Keratinocyte (primary cell): ENCODE results near the gene TATDN2. TPM values are rescaled to one million over a fixed set of nuclear protein-coding genes. Genes with fewer than 3 reads are reported as not detected.

Experiments used
- DNase-seq: peaks from one replicate; pipeline ENCODE4 v3.0.0-alpha.2; 2011; ENCODE audit warnings: low read depth, missing footprints, low spot score
- FAIRE-seq: peaks from 2 replicates; lab custom pipeline; 2011; peaks lifted over from hg19 to GRCh38; lab: Jason Lieb, UNC
- H2AFZ ChIP-seq: 2 replicates; pipeline ENCODE4 v1.6.0; 2012; ENCODE audit warnings: low read length, control low read depth, inconsistent platforms; ENCODE audit not compliant: control insufficient read depth
- H3K27ac ChIP-seq: 2 replicates; pipeline ENCODE4 v1.5.1; 2011; ENCODE audit warnings: low read length; ENCODE audit not compliant: control insufficient read depth, insufficient read depth
- H3K27me3 ChIP-seq: 3 replicates; pipeline ENCODE4 v1.6.0; 2011; ENCODE audit warnings: low read length; ENCODE audit not compliant: control insufficient read depth, insufficient read depth; ENCODE audit errors: extremely low read depth
- H3K36me3 ChIP-seq, 2 experiments: 2 replicates in 1 of 2; 3 replicates in 1 of 2; pipeline ENCODE4 v1.5.1; 2011; ENCODE audit warnings: low read length in 2 of 2, mild to moderate bottlenecking in 1 of 2; ENCODE audit not compliant: control insufficient read depth in 2 of 2, insufficient read depth in 2 of 2; ENCODE audit errors: extremely low read depth in 1 of 2
- H3K4me1 ChIP-seq: 3 replicates; pipeline ENCODE4 v1.5.1; 2011; ENCODE audit warnings: low read length; ENCODE audit not compliant: control insufficient read depth, insufficient read depth; ENCODE audit errors: extremely low read depth
- H3K4me2 ChIP-seq: 3 replicates; pipeline ENCODE4 v1.6.0; 2011; ENCODE audit warnings: low read depth, low read length; ENCODE audit not compliant: control insufficient read depth, insufficient read depth; ENCODE audit errors: extremely low read depth
- H3K4me3 ChIP-seq, 3 experiments: fragments of 200-600 bp in 1 of 3; sonication (generic) in 1 of 3; 2 replicates in 2 of 3; 3 replicates in 1 of 3; pipeline ENCODE4 v1.5.1; 2011 to 2016; ENCODE audit warnings: low read length in 3 of 3, mild to moderate bottlenecking in 3 of 3, control low read depth in 2 of 3, inconsistent platforms in 1 of 3, low read depth in 1 of 3, mixed read lengths in 1 of 3, mixed run types in 1 of 3, moderate library complexity in 1 of 3; ENCODE audit not compliant: control insufficient read depth in 2 of 3, insufficient read depth in 2 of 3; ENCODE audit errors: extremely low read depth in 1 of 3
- H3K79me2 ChIP-seq: 2 replicates; pipeline ENCODE4 v1.6.0; 2012; ENCODE audit warnings: low read length; ENCODE audit not compliant: control insufficient read depth, insufficient read depth
- H3K9ac ChIP-seq: 3 replicates; pipeline ENCODE4 v1.6.0; 2011; ENCODE audit warnings: low read length; ENCODE audit not compliant: control insufficient read depth, insufficient read depth; ENCODE audit errors: extremely low read depth
- H3K9me1 ChIP-seq: 3 replicates; pipeline ENCODE4 v1.6.0; 2011; ENCODE audit warnings: low read length; ENCODE audit not compliant: control insufficient read depth, insufficient read depth; ENCODE audit errors: extremely low read depth
- H3K9me3 ChIP-seq: 2 replicates; pipeline ENCODE4 v1.5.1; 2012; ENCODE audit warnings: low read depth, low read length; ENCODE audit not compliant: control insufficient read depth
- H4K20me1 ChIP-seq: 3 replicates; pipeline ENCODE4 v1.6.0; 2011; ENCODE audit warnings: low read length; ENCODE audit not compliant: control insufficient read depth, insufficient read depth; ENCODE audit errors: extremely low read depth
- EZH2 ChIP-seq: IDR thresholded peaks from one replicate; pipeline ENCODE4 v1.6.1; 2012; ENCODE audit warnings: inconsistent platforms, mild to moderate bottlenecking, low read length, moderate library complexity
- dilution Hi-C: fragments of 300-500 bp; cut with MboI; formaldehyde crosslinking; loops from one replicate; pipeline ENCODE4 v1.7.0; 2020; ENCODE audit warnings: low sequenced_read_pairs; ENCODE audit not compliant: extremely low pct_ligation_motif_present
- polyA plus RNA-seq, 5 experiments: library from polyadenylated mRNA; depleted of rRNA in 3 of 5; stranded (reverse) in 3 of 5; stranded (forward) in 1 of 5; unstranded in 1 of 5; fragments of >200 nt; gene quantifications; 1 replicate in 1 of 5; 2 replicates in 3 of 5; 3 replicates in 1 of 5; pipeline versions ENCODE4 v1.2.1 to v1.2.3, GENCODE V29; 2011 to 2012; ENCODE audit warnings: missing spikeins in 2 of 5, low read depth in 1 of 5, low replicate concordance in 1 of 5
- TF ChIP-seq, protein P1 (sequence below), 3 experiments: IDR thresholded peaks in 1 of 3; conservative IDR thresholded peaks in 1 of 3; optimal IDR thresholded peaks in 1 of 3; 2 replicates in 2 of 3; 3 replicates in 1 of 3; pipeline versions ENCODE3 to v1.5.1; 2011; ENCODE audit warnings: low read length in 3 of 3, mild to moderate bottlenecking in 3 of 3, moderate library complexity in 2 of 3, control low read depth in 1 of 3, inconsistent platforms in 1 of 3; ENCODE audit not compliant: insufficient read depth in 2 of 3; ENCODE audit errors: extremely low read depth in 1 of 3

The TATDN2 gene
- polyA plus RNA-seq, 1 donor (not counting 4 experiments of a cell fraction or from before 2014, with no cell fraction given), result 13.8 TPM

DNA sequence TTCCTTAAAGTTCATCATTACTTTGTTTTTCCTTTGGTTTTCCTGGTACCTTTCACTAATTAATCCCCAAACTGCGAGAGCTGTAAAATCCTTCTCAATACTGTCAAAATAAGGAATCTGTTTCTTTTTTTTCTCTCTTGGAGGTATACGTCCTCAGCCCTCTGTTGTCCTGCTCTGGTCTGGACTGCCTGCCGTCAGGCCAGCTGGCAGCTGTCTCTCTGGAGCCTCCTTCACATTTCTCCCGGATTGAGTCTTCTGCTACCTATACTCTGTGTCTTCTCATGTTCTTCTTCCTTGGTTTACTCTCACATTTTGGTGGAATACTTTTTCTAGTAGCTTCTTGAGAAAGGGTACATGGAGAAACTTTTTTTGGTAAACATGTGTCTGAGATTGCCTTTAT is 13.8 kb downstream of the TATDN2 start:
- Histone ChIP-seq H2AFZ (no peak overlapping the region), H3K79me2 (peaks cover 37% of the 10 kb centered on the region), H3K27ac (no peak overlapping the region), H3K9me1 (no peaks in the 10 kb centered on the region), H3K4me3 (no peak overlapping the region), H3K36me3 (peaks cover 9 to 15% of the 10 kb centered on the region in 2 experiments), H3K9ac (no peak overlapping the region), H3K4me1 (no peaks in the 10 kb centered on the region), H4K20me1 (no peaks in the 10 kb centered on the region), H3K27me3 (no peaks in the 10 kb centered on the region), H3K9me3 (no peaks in the 10 kb centered on the region), H3K4me2 (no peak overlapping the region)
- DNase-seq (no peak), FAIRE-seq (no peak)
- dilution Hi-C loops, result no loop called here
- TF ChIP-seq, protein P1, sequence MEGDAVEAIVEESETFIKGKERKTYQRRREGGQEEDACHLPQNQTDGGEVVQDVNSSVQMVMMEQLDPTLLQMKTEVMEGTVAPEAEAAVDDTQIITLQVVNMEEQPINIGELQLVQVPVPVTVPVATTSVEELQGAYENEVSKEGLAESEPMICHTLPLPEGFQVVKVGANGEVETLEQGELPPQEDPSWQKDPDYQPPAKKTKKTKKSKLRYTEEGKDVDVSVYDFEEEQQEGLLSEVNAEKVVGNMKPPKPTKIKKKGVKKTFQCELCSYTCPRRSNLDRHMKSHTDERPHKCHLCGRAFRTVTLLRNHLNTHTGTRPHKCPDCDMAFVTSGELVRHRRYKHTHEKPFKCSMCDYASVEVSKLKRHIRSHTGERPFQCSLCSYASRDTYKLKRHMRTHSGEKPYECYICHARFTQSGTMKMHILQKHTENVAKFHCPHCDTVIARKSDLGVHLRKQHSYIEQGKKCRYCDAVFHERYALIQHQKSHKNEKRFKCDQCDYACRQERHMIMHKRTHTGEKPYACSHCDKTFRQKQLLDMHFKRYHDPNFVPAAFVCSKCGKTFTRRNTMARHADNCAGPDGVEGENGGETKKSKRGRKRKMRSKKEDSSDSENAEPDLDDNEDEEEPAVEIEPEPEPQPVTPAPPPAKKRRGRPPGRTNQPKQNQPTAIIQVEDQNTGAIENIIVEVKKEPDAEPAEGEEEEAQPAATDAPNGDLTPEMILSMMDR (optimal IDR thresholded peaks at IDR 0.05 in 1 of 3, IDR thresholded peaks at IDR 0.05 in 1 of 3, conservative IDR thresholded peaks at IDR 0.05 in 1 of 3; ENCODE audit: extremely low read depth in 1 of 3, insufficient read depth in 2 of 3, low read length in 3 of 3), result no peak
- no peak for TF ChIP-seq EZH2

DNA sequence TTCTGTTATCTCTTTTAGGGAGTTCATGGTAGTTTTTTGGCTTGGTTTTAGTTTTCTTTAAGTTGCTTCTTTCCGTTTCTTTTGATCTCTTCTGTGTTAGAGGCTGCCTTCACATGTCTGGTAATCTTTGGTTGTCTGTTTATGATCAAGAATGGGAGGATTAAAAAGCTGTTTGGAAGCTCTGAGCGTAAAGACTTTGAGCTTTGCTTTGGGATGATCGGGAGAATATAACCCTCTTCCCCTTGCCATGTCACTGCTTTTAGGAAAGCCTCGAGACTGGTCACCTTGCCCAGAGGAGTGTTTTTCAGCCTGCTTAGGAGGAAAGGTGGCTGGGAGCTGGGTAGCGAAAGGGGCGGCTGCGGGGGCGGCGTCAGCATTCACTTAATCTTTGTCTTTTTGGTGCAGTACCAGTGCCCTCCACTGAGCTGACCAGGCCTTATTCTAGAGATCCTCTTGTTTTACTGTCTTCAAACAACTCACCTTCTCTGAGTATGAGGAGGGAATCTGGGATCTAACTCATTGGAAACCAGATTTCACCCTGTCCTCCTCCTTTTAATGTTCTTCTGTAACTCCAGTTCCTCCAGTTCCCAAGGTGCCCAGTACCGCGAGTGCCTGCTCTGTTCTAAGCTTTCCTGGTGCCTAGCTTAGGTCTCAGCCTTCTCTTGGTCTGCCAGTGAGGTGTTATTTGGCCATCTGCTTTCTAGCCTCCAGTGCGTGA is 15.5 kb downstream of the TATDN2 start:
- H3K9me1 ChIP-seq, result no peaks in the 10 kb centered on the region
- no peaks in the 10 kb centered on the region for H3K27me3 ChIP-seq
- H3K36me3 ChIP-seq, result peaks cover 11 to 15% of the 10 kb centered on the region in 2 experiments
- no peak overlapping the region for H3K4me3 ChIP-seq
- DNase-seq, result no peak
- no peak for TF ChIP-seq EZH2
- TF ChIP-seq, protein P1 (optimal IDR thresholded peaks at IDR 0.05 in 1 of 3, IDR thresholded peaks at IDR 0.05 in 1 of 3, conservative IDR thresholded peaks at IDR 0.05 in 1 of 3; ENCODE audit: extremely low read depth in 1 of 3, insufficient read depth in 2 of 3, low read length in 3 of 3), result peak; percentile 16 to 56 (median 46)
- no peak overlapping the region for H3K27ac ChIP-seq
- H3K4me1 ChIP-seq, result no peaks in the 10 kb centered on the region
- dilution Hi-C loops, result no loop called here
- no peaks in the 10 kb centered on the region for H3K9me3 ChIP-seq
- H4K20me1 ChIP-seq, result no peaks in the 10 kb centered on the region
- no peak for FAIRE-seq
- no peak overlapping the region for H2AFZ ChIP-seq
- no peak overlapping the region for H3K9ac ChIP-seq
- peaks cover 46% of the 10 kb centered on the region for H3K79me2 ChIP-seq
- no peak overlapping the region for H3K4me2 ChIP-seq
